Stimulated activated CD8-positive, alpha-beta memory T cell treated with anti-CD3 and anti-CD28 coated beads, Interleukin-4, amount 100 ng/mL, for 24 hours (primary cell): ENCODE data around the gene GALM.
"Not testable (repeated sequence)": the region's sequence is repeated elsewhere in the genome, so short reads cannot be mapped to it uniquely, and the experiment has no call there.

Experiments
- DNase-seq: peaks from one replicate; pipeline ENCODE4 v3.0.0-alpha.2; 2020; ENCODE audit warnings: low read depth

GALM gene

GRCh38 chr2:38650012-38650411 lies 15.9 kb upstream of the GALM start:
- no peak for DNase-seq

DNA sequence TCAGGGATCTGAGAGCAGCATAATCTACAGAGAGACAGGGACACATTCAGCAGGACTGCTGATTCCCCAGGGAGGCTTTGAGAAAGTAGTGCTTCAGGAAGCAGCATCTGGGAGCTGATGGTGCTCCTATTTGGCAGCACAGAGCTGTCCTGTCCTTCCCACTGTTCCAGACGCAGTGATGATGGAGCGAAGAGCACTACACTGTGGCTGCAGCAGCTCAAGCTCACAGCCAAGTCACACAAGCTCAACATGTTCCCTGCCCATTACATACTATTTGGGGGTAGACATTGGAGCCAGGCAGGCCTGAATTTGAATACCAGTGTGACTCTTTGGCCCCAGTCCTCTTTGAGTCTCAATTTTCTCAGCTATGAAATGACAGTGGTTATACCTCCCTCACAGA lies 15.2 kb upstream of the GALM start:
- DNase-seq: no peak

- no peak for DNase-seq
These were observed 13.3 kb upstream of the GALM start for GRCh38 chr2:38652431-38653273.

DNA sequence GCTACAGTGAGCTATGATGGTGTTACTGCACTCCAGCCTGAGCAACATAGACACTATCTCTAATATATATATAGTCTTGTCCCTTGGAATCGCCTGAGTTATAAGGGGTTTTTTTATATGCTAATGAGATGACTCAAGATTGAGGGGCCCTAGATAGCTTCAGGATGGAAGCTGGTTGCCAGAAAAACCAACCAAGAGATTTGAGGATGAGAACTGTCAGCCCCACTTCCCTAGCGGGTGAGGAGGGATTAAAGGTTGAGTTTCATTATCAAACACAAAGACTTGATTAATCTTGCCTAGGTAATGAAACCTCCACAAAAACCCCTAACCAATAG lies 12.6 kb upstream of the GALM start:
- no peak for DNase-seq

DNA sequence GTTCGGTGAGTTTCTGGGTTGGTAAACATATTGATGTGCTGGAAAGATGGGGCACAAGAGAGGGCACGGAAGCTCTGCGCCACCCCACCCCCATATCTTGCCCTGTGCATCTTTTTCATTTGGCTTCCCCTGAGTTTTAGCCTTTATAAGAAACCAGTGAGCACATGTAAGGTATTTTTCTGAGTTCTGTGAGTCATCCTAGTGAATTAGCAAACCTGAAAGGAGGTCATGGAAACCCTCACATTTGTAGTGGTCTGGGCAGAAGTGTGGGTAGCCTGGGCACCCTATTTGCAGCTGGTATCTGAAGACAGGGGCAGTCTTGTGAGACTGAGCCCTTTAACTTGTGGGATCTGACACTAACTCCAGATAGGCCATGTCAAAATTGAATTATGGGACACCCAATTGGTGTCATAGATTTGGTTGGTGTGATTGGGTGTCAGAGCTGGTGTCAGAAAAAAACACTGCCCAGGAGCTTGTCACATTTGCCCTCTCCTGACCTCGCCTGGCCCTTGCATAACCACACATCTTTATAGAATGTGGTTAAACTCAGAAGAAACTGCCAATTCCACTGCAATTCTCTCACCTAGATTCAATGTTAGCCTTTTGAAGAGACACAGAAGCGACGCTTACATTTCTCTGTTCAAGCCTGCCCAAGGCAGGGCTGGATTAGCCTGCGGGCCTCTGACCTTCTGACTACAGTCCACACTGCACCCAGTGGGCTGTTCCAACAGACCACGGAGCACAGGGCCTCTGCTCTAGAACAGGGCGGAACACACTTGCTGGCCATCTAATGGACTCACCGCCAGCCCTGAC lies 12.0 kb upstream of the GALM start:
- peak; percentile 36 for DNase-seq

- no peak for DNase-seq
These were observed 11.2 kb upstream of the GALM start for GRCh38 chr2:38654528-38655381.

GRCh38 chr2:38655441-38655840 lies 10.5 kb upstream of the GALM start:
- no peak for DNase-seq

DNA sequence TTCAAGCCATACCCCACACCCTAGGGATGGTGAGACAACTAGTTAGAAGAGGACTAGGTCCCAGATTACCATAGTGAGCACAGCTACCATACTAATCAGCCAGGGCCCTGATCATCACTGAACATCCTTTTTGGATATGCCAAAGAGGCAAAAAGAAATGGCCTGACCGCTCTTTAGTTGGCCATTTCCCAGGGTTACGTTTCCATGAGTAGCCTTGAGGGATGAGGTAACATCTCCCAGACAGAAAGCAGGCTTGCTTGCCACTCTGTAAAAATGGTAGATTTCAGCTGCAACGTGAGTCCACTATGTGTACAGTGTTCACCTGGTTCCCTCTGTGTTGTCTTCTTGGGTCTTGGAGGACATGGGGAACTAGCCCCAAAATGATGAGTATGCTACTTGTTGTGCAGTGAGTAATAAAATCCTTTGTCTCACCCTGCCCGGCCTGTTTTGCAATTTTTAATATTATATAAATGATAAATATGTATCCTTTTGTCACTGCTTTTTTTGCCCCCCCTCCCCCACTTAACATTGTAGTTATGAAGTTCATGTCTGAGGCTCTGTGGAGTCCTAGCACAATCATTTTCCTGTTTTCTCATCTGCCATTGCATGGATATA lies 8.9 kb upstream of the GALM start:
- DNase-seq: no peak

GRCh38 chr2:38658613-38659012 lies 7.3 kb upstream of the GALM start:
- no peak for DNase-seq

DNA sequence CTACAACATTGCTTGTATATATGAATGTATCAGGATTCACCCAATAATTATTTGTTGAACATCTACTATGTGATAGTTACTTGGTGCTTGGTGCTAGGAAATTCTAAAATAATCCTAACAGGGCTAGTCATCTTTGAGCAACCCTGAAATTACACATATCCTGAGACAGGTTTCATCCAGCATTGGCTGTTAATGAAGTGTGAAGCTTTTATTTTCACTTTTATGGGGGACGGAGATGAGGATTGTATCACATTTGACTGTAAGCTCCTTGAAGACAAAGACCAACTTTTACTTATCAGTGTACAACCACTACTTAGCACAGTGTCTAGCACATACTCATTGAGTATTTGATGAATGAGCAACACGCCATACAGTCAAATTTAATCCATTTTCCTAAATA lies 6.8 kb upstream of the GALM start:
- DNase-seq: no peak

DNA sequence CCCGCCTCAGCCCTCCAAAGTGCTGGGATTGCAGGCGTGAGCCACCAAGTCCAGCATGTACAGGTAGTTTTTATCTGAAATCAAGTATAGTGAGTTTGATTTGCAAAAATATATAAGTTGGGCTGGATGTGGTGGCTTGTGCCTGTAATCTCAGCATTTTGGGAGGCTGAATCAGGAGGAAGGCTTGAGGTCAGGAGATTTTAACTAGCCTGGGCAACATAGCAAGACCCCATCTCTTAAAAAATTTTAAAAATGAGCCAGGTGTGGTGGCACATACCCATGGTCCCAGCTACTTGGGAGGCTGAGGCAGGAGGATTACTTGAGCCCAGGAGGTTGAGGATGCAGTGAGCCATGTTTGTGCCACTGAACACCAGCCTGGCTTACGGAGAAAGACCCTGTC lies 5.6 kb upstream of the GALM start:
- no peak for DNase-seq

DNA sequence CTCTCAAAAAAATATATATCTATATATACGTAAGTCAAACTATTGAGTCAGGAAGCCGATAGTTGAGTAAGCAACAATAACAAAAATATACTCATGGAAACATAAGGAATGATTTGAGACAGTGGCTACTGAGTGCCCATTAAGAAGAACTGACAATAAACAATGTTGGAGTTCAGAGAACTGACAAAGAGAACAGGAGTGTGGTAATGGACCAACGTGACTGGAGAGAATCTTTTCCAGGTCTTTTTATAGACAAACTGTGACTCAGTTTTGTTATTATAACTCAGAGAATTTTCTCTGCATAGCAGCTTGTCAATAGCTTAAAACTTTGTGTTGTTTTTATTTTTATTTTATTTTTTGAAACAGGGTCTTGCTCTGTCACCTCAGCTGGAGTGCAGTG lies 4.6 kb upstream of the GALM start:
- DNase-seq: no peak

DNA sequence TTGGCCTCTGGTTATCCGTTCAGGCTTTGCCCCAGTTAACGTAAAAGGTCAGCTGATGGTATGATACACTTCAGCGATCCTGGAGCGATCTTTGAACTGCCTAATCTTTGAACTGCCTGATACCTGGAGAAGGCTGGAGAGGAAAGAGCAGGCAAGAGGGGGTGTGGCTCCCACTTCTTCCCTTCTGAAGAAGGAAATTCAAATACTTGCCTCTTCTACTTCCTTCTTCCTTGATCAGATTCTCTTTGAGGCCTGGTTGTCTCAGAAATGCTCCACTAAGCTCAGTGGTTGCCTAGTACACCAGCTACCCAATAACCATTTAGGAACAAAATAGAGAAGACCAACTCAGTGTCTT lies 619 bp downstream of the GALM start:
- no peak for DNase-seq

GRCh38 chr2:38668092-38668491 lies 2.2 kb downstream of the GALM start:
- no peak for DNase-seq

- DNase-seq: no peak
These were observed 3.0 kb downstream of the GALM start for GRCh38 chr2:38668779-38669479.

- no peak for DNase-seq
These were observed 5.4 kb downstream of the GALM start for GRCh38 chr2:38671303-38671702.

DNA sequence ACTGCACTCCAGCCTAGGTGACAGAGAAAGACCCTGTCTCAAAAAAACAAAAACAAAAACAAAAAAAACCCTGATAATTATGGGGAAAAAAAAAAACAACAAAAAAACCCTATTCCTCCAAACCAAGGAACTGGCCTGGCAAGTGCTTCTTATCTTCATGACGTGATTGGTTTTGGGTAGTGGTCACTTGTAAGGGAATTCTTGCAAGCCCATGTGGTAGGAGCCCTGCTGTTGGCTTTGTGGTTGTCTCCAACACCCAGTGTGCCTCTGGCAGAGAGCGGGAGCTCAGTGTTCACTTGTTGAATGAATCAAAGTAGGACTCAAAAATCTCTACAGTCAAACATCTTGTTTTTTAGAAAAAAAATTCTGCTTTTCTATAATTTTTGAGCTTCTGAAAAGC lies 6.0 kb downstream of the GALM start:
- DNase-seq: no peak

DNA sequence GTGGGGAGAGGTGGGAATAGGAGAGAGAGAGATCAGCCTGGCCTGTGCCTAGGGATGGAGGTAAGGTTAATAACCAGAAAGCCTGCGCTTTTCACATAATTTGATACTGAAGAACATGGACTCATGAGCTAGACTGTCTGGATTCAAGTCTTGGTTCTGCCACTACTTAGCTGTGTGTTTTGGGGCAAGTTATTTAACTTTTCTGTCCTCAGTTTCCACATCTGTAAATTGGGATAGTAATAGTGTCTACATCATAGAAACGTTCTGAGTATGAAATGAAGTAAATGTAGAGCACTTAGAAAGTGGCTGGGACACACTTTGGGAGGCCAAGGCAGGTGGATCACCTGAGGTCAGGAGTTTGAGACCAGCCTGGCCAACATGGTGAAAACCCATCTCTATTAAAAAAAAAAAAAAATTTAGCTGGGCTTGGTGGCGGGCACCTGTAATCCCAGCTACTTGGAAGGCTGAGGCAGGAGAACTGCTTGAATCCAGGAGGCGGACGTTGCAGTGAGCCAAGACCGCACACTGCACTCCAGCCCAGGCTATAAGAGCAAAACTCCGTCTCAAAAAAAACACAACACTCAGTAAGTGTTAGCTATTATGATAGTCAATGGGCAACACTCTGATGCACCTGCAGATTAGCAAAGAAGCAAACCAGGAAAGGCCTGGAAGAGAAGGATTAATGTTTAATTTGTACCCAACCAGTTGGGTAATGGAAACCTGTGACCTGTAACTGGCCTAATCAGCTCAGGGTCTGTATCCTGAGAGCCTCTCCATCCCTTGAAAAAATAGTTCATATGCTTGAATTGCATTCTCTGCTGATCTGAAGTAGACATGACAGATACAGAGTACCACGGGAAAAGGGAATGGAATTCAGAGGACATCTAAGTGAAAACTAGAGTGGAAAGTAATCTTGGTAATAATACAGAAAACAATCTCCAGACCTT lies 6.8 kb downstream of the GALM start:
- no peak for DNase-seq

DNA sequence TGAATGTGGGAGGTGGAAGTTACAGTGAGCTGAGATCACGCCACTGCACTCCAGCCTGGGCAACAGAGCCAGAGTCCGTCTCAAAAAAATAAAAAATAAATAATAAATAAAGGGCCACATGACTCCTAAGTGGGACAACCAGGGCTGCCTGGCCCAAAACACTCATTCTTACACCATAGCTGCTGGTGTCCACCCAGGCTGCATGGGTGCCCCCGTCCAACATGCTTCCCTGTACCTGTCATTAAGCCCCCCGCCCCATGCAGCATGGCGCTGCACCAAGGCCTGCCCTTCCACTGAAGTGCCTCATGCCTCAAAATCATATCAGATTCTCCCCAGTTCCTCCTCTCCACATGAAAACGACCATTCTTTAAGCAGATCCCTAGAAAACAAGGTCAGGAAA lies 10.8 kb downstream of the GALM start:
- DNase-seq: no peak

GRCh38 chr2:38680868-38681267 lies 15.0 kb downstream of the GALM start:
- not testable (repeated sequence) for DNase-seq
